Measurements from ENCODE around the gene PSMA4.
"Not testable (repeated sequence)": the region's sequence is repeated elsewhere in the genome, so short reads cannot be mapped to it uniquely, and the experiment has no call there.

PSMA4 gene

GRCh38 chr15:78552597-78552996, 12.4 kb downstream of the PSMA4 start:
- DNase-seq = no peak

GRCh38 chr15:78560201-78560600, 20.0 kb downstream of the PSMA4 start:
- DNase-seq = not testable (repeated sequence)

- DNase-seq = no peak
Observed at GRCh38 chr15:78561490-78561889, 21.2 kb downstream of the PSMA4 start.

GRCh38 chr15:78563092-78563491, 22.8 kb downstream of the PSMA4 start:
- DNase-seq = no peak

- DNase-seq = no peak
Observed at GRCh38 chr15:78564743-78565096, 24.5 kb downstream of the PSMA4 start.

- peak; percentile 64 for DNase-seq
Observed at GRCh38 chr15:78565097-78565950, 25.1 kb downstream of the PSMA4 start, which contains the start of gene CHRNA5. CHRNA5 (plus strand) TSS chr15:78565520; CDS start chr15:78565720, 200 bp downstream.

- peak; percentile 2 for DNase-seq
Observed at GRCh38 chr15:78565951-78566774, 25.9 kb downstream of the PSMA4 start.

- no peak for DNase-seq
Observed at GRCh38 chr15:78567531-78567930, 27.3 kb downstream of the PSMA4 start.

- no peak for DNase-seq
Observed at GRCh38 chr15:78570710-78571109, 30.5 kb downstream of the PSMA4 start.

- DNase-seq = no peak
Observed at GRCh38 chr15:78571382-78571781, 31.1 kb downstream of the PSMA4 start.

- DNase-seq = no peak
Observed at GRCh38 chr15:78573416-78573815, 33.2 kb downstream of the PSMA4 start.

GRCh38 chr15:78574944-78575343, 34.7 kb downstream of the PSMA4 start:
- DNase-seq = no peak

GRCh38 chr15:78597583-78597982, 57.3 kb downstream of the PSMA4 start:
- no peak for DNase-seq

- no peak for DNase-seq
Observed at GRCh38 chr15:78598348-78598747, 58.1 kb downstream of the PSMA4 start.

- no peak for DNase-seq
Observed at GRCh38 chr15:78599189-78599588, 58.9 kb downstream of the PSMA4 start.
